ENCODE data around the gene RC3H2.

RC3H2 gene

DNA sequence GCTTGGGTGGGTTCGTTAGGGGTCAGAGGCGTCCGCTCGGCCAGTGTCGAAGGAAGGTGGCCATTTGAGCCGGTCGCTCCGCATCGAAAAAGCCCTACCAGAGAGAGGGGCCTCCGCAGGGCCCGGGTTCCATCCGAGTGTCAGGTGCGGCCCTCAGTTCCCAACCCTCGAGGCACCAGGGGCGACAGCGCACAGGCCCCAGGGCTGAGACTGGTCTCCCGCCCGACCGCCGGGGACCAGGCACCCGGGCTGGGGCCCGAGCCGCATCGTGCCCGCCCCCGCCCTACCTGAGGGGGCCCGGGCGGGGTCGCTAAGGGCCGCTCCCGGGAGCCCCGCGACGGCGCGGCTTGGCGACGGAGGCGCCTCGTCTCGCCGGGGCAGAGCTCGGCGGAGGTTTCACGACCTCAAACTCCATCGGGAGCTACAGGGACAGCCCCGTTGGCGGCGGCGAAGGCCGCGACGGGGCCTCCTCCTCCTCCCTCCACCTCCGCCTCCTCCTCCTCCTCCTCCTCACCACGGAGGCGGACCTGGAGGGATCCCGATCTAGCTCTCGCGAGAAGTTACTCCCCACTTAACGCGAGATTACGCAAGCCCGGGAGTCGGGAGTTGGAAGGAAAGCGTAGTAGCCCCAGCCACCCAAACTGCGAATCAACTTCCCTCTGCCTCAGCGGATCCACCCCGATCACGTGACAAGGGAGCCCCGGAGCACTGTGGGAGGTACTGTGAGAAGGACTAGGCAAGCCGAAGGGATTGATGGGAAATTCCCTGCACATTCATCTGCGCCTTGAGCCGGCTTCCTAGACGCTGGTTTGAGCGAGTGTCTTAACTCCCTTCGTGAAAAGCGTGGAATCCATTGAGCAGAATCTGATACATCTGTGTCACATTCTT lies at the start of gene RC3H2:
Gene RC3H2 (minus strand): TSS at position 537 of the 888 bp plus-strand sequence. CDS start 7,850 bp downstream, outside the sequence.
- peak; percentile 99 for DNase-seq

- DNase-seq = no peak
Observed at GRCh38 chr9:122954253-122954691, 49.1 kb upstream of the RC3H2 start.

GRCh38 chr9:122951056-122951455 lies 45.9 kb upstream of the RC3H2 start:
- no peak for DNase-seq

DNA sequence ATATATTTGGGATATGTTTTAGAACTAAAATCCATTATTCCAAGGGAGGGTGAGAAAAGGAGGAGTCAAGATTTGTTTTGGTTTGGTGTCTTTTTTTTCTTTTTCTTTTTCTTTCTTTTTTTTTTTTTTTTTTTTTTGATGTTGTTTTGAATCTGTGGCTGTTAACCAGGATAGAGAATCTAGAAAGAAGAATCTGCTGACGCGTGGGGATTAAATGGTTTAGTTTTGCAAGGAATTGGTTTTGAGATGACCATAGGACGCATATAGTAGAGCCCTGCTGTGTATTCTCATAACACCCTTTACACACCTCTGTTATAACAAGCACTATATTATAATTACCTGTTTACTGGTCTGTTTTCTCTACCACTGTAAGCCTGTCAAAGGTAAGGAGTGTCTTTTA lies 45.1 kb upstream of the RC3H2 start:
- no peak for DNase-seq

DNA sequence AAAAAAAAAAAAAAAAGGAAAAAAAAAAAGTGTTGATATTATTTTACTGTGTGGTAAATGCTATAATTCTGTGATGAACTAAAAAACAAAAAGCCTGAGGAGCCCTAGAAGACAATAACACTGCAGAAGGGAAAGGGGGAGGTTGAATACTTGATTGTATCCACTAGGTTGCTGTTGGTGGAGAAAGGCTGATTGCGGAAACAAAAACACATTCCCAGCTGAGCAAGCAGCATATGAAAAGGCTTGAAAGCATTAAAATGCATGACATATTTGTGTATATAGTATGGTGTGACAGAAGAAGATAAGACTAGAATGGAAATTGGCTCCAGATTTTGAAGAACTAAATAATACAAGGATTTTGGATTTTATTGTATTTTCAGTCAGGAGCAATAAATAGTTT lies 44.5 kb upstream of the RC3H2 start:
- DNase-seq = no peak

- DNase-seq = no peak
Observed at GRCh38 chr9:122948313-122948712, 43.2 kb upstream of the RC3H2 start.

- no peak for DNase-seq
Observed at GRCh38 chr9:122946461-122947005, 41.4 kb upstream of the RC3H2 start.

- no peak for DNase-seq
Observed at GRCh38 chr9:122944960-122945888, 40.1 kb upstream of the RC3H2 start.

DNA sequence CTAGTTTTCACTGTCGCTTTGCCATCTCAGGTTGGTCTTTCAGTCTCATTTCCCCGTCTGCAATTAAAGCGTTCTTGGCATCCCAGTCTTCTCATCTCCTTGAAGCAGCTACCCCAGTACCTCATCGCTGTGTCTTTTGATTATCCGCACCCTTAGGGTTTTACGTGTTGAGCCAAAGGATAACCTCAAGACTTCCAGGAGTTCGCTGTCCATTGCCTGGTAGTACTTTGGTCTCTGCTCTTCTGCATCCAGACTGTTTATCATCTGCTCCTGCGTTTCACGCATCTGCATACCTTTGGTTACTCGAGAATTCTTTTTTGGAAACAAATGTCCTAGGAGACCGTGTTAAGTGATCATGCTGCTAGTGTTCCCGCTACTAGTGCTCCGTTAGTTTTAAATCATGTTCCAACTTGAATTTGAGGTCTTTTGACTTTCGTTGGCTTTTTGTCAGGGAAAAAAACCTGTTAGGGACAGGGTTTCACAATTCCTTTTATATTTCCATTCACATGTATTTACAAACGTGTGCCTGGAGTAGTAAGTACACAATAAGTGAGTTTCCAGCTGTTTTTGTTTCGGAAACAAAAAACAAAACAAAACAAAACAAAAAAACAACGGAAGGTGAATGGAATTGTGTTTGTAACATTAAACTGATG lies 36.5 kb upstream of the RC3H2 start:
- DNase-seq = no peak

DNA sequence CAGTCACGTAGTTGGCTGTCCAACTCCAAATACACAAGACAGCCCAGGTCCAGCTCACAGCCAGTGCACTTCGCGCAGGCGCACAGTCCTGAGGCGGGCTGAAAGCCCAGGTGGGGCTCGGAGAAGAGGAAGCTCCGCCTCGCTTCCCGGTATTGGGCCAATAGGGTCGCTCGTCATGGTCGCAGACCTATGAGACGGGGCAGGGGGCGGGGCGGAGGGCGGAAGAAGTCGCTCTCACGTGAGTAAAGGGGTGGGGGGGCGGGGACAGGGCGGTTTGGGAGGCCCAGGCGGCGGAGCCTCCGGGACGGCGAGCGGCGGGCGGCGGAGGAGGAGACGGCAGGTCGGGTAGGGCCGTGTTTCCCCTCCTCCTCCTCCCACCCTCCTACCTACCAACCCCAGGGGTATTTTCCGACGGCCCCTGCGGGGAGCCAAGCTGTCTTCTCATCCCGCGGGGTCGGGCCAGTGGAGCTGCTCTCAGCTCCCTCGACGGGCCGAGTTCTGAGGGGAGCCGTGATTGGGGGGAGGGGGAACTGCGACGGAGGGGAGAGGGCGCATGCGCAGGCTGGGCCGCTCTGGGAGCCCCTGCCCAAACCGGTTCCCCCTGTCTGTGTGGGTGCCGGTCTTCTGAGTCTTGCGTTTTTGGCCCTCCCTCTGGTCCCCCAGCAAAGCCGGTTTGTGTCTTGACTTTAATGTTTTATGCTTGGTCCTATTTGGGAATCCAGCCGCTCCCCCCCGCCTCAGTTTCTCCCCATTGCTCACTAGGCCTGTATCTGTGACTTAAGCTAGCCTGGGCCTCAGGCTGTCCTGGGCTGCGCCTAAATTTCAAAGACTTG lies 35.8 kb upstream of the RC3H2 start, which contains the start of gene RABGAP1:
Gene RABGAP1 (plus strand): TSS at position 272 of the 833 bp plus-strand sequence. CDS start 16,040 bp downstream, outside the sequence.
- peak; percentile 97 for DNase-seq

- DNase-seq = no peak
Observed at GRCh38 chr9:122940454-122940748, 35.2 kb upstream of the RC3H2 start.

- DNase-seq = no peak
Observed at GRCh38 chr9:122939601-122940000, 34.4 kb upstream of the RC3H2 start.

- DNase-seq = no peak
Observed at GRCh38 chr9:122936883-122937282, 31.7 kb upstream of the RC3H2 start.

DNA sequence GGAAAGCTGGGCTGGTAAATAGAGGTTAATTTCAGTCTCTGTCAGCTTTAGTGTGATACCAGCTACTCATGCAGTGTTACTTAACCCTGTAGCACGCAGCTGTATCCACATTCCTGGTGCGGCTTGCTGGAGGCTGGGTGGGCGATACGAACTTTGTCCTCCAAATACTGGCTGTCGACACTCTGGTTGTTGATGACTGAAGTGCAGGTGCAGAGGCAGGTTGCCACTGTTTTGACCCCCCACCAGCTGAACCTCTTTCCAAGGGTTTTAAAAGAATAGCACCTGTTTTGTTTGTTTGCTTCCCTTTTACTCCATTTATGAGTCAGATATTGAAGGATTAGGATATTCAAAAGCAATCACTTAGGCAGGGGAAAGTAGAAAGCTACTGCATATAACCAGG lies 31.3 kb upstream of the RC3H2 start:
- no peak for DNase-seq

DNA sequence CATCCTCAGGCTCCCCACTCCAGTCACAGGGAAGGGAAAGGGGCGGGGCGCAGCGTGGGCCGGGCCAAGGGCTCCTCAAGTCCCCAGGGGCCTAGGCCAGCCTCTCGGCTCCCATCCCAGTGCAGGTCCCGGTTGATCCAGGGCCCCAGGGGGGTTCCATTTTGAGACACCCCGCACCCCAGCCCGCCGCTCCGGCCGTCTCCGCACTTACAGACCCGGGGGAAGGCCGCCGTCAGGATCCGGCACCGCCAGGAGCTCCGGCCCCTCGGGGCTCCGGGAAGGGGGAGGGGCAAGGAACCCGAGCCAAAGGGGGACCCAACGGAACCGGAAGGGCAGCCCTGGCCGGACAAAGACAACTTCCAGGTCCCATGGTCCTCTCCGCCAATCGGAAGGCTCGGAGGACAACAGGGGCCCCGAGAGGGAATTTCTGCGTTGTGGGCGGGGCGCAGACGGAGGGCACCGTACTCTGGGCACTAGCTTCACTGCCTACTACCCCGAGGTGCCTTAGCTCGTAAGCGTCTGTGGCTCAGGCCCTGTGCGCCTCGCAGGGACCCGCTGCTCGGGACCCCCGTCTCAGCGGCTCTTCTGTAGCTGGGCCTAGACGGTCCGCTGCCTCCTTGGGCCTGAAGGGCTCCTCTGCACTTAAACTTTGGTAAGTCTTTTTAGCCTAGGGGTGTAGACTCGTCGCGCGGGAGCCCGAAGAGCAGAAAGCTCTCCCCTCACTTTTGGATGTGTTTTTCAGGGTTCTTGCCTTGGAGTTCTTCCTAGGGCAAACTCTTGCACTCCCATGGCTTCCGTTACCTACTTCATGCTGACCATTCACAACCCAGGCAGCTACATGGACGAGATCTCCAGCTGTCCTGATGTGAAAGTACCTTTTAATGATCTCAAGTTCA lies 26.3 kb upstream of the RC3H2 start, which contains the start of gene ZBTB26:
Gene ZBTB26 (minus strand): TSS at position 287 of the 896 bp plus-strand sequence. CDS start 11,578 bp downstream, outside the sequence.
- DNase-seq = peak; percentile 90

- DNase-seq = no peak
Observed at GRCh38 chr9:122930541-122931225, 25.5 kb upstream of the RC3H2 start.

- DNase-seq = no peak
Observed at GRCh38 chr9:122929796-122930354, 24.7 kb upstream of the RC3H2 start.

DNA sequence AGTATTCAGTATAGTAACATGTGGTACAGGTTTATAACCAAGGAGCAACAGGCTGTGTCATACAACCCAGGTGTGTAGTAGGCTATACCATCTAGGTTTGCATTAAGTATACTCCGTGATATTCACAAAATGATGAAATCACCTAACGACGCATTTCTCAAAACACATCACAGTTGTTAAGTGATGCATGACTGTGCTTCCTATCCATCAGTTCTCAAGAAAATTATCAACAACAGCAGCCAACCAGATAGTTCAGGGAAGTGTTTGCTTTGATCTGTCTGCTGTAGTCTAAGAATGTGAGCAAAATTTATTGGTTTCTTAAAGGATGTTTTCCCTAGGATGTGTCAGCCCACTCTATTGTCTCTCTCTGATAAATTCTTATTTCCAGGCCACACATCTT lies 18.8 kb upstream of the RC3H2 start:
- no peak for DNase-seq

DNA sequence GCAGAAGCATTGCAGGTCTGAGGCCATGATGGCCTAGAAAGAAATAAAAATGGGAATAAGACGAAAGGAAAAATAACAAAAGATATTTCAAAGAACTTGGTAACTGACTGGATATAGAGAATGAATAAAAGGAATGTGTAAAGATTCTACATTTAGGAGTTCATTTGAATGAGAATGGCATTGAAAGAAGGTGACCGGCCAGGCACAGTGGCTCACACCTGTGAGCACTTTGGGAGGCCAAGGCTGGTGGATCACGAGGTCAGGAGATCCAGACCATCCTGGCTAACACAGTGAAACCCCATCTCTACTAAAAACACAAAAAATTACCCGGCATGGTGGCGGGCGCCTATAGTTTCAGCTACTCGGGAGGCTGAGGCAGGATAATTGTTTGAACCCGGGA lies 17.6 kb upstream of the RC3H2 start:
- no peak for DNase-seq

- no peak for DNase-seq
Observed at GRCh38 chr9:122918310-122918709, 13.2 kb upstream of the RC3H2 start.
